GM19397 (cell line): ENCODE data around the gene DAB1.
"Not testable (repeated sequence)": the region's sequence is repeated elsewhere in the genome, so short reads cannot be mapped to it uniquely, and the experiment has no call there.

Experiments used
- ATAC-seq: cut with Tn5 transposase; IDR thresholded peaks from one replicate; pipeline ENCODE4 v1.9.1; 2021; ENCODE audit warnings: mild to moderate bottlenecking, moderate library complexity; ENCODE audit not compliant: unreplicated experiment

DAB1 gene

GRCh38 chr1:57229998-57230397, 193.9 kb downstream of the DAB1 start:
- ATAC-seq: no peak

GRCh38 chr1:57229076-57229475, 194.8 kb downstream of the DAB1 start:
- ATAC-seq: no peak

- no peak for ATAC-seq
These were observed 201.1 kb downstream of the DAB1 start for GRCh38 chr1:57222801-57223200.

- ATAC-seq: no peak
These were observed 201.6 kb downstream of the DAB1 start for GRCh38 chr1:57222307-57222706.

- not testable (repeated sequence) for ATAC-seq
These were observed 203.0 kb downstream of the DAB1 start for GRCh38 chr1:57220905-57221304.

- no peak for ATAC-seq
These were observed 205.3 kb downstream of the DAB1 start for GRCh38 chr1:57218487-57219079.

GRCh38 chr1:57217905-57218304, 206.0 kb downstream of the DAB1 start:
- no peak for ATAC-seq

GRCh38 chr1:57214951-57215575, 208.8 kb downstream of the DAB1 start:
- no peak for ATAC-seq

GRCh38 chr1:57210881-57211280, 213.0 kb downstream of the DAB1 start:
- no peak for ATAC-seq

- ATAC-seq: no peak
These were observed 214.4 kb downstream of the DAB1 start for GRCh38 chr1:57209495-57209894.

- ATAC-seq: no peak
These were observed 215.0 kb downstream of the DAB1 start for GRCh38 chr1:57208741-57209302.

- no peak for ATAC-seq
These were observed 217.8 kb downstream of the DAB1 start for GRCh38 chr1:57206038-57206437.

GRCh38 chr1:57204942-57205787, 218.7 kb downstream of the DAB1 start:
- ATAC-seq: no peak

GRCh38 chr1:57204091-57204490, 219.8 kb downstream of the DAB1 start:
- no peak for ATAC-seq

- ATAC-seq: no peak
These were observed 221.6 kb downstream of the DAB1 start for GRCh38 chr1:57202241-57202640.

- ATAC-seq: no peak
These were observed 224.9 kb downstream of the DAB1 start for GRCh38 chr1:57198912-57199311.

GRCh38 chr1:57195436-57195941, 228.4 kb downstream of the DAB1 start:
- no peak for ATAC-seq

- ATAC-seq: no peak
These were observed 231.6 kb downstream of the DAB1 start for GRCh38 chr1:57192222-57192621.

- no peak for ATAC-seq
These were observed 233.0 kb downstream of the DAB1 start for GRCh38 chr1:57190898-57191297.

- no peak for ATAC-seq
These were observed 235.7 kb downstream of the DAB1 start for GRCh38 chr1:57188168-57188567.

GRCh38 chr1:57186455-57186854, 237.4 kb downstream of the DAB1 start:
- ATAC-seq: no peak
